K562 (cell line): ENCODE measurements around the gene PTPN11. TPM values are rescaled to one million over a fixed set of nuclear protein-coding genes. Genes with fewer than 3 reads are reported as not detected.
"Not testable (repeated sequence)": the region's sequence is repeated elsewhere in the genome, so short reads cannot be mapped to it uniquely, and the experiment has no call there.

Experiments
- ATAC-seq: fragments of 200-7000 bp; cut with Tn5 transposase; 3 replicates; pipeline ENCODE4 v1.9.1; 2020; ENCODE audit warnings: moderate library complexity
- BruUV-seq: library from RNA; stranded (reverse); fragments of 400-500 nt; replicated peaks from 2 replicates; lab custom pipeline; 2021; lab: Mats Ljungman, UMichigan
- CTCF ChIA-PET: fragments of 300-600 bp; formaldehyde crosslinking; extraction: SDS; loops from one replicate; lab custom pipeline; 2021; ENCODE audit warnings: low intra/inter-chr PET ratio; lab: Yijun Ruan, JAX
- POLR2A ChIA-PET: fragments of 300-600, 350-650 bp; sonication (Branson Sonifier 250); formaldehyde crosslinking; extraction: SDS; loops from one replicate; lab custom pipeline; 2021; ENCODE audit warnings: antibody characterized with exemption, inconsistent platforms; lab: Yijun Ruan, JAX
- DNase-seq, 4 experiments: peaks; one replicate each; pipeline versions ENCODE4 v3.0.0 to v3.0.0-alpha.2; 2011 to 2018; ENCODE audit warnings: low spot score in 3 of 4, mixed read lengths in 3 of 4; ENCODE audit errors: extremely low read depth in 1 of 4
- FAIRE-seq: peaks from 2 replicates; lab custom pipeline; 2011; peaks lifted over from hg19 to GRCh38; lab: Jason Lieb, UNC
- H2AFZ ChIP-seq: 2 replicates; pipeline ENCODE4 v1.6.0; 2011; ENCODE audit warnings: low read depth, low read length, control low read depth, inconsistent platforms
- H3K27ac ChIP-seq: fragments of 200-600 bp; 3 replicates; pipeline ENCODE4 v1.8.0; 2011; ENCODE audit warnings: low read depth, mild to moderate bottlenecking, control low read depth, inconsistent platforms, low read length, moderate library complexity, mixed read lengths; ENCODE audit errors: extremely low read depth
- H3K27me3 ChIP-seq, 2 experiments: fragments of 300-600 bp in 1 of 2; 2 replicates in 1 of 2; 3 replicates in 1 of 2; pipeline versions ENCODE4 v1.6.0 to v1.8.0; 2011; ENCODE audit warnings: inconsistent platforms in 2 of 2, low read length in 2 of 2, mild to moderate bottlenecking in 1 of 2, mixed read lengths in 1 of 2, moderate library complexity in 1 of 2; ENCODE audit not compliant: control insufficient read depth in 2 of 2, insufficient read depth in 2 of 2
- H3K36me3 ChIP-seq: fragments of 300-600 bp; 3 replicates; pipeline ENCODE4 v1.8.0; 2011; ENCODE audit warnings: mild to moderate bottlenecking, low read length, inconsistent platforms; ENCODE audit not compliant: control insufficient read depth, insufficient read depth
- H3K4me1 ChIP-seq, 2 experiments: fragments of 200-600 bp in 1 of 2; replicated peaks in 1 of 2; 2 replicates in 1 of 2; 3 replicates in 1 of 2; pipeline versions ENCODE4 v1.5.1 to v1.8.0; 2011; ENCODE audit warnings: inconsistent platforms in 2 of 2, low read length in 2 of 2, mild to moderate bottlenecking in 1 of 2, mixed read lengths in 1 of 2, moderate library complexity in 1 of 2; ENCODE audit not compliant: control insufficient read depth in 2 of 2, insufficient read depth in 2 of 2
- H3K4me2 ChIP-seq: 2 replicates; pipeline ENCODE4 v1.6.1; 2011; ENCODE audit warnings: low read length, control low read depth, inconsistent platforms, mixed read lengths; ENCODE audit not compliant: insufficient read depth
- H3K4me3 ChIP-seq: fragments of 200-600 bp; sonication (generic), shearing (Covaris generic); 2 replicates; pipeline ENCODE4 v1.5.1; 2016; ENCODE audit warnings: control low read depth, inconsistent platforms
- H3K79me2 ChIP-seq: fragments of 200-600 bp; 3 replicates; pipeline ENCODE4 v1.8.0; 2011; ENCODE audit warnings: low read length, inconsistent platforms; ENCODE audit not compliant: control insufficient read depth, insufficient read depth
- H3K9ac ChIP-seq, 2 experiments: 2 replicates each; pipeline versions ENCODE4 v1.6.0 to v1.6.1; 2011; ENCODE audit warnings: low read depth in 2 of 2, low read length in 2 of 2, control low read depth in 1 of 2, inconsistent platforms in 1 of 2, mild to moderate bottlenecking in 1 of 2, mixed read lengths in 1 of 2; ENCODE audit not compliant: insufficient read depth in 1 of 2
- H3K9me1 ChIP-seq: one replicate; pipeline ENCODE4 v1.6.0; 2011; ENCODE audit warnings: inconsistent platforms, mild to moderate bottlenecking, low read length, moderate library complexity; ENCODE audit not compliant: control insufficient read depth, insufficient read depth
- H3K9me3 ChIP-seq: replicated peaks from 2 replicates; pipeline ENCODE4 v1.5.1; 2011; ENCODE audit warnings: low read depth, low read length, inconsistent platforms; ENCODE audit not compliant: control insufficient read depth, insufficient read depth
- H4K20me1 ChIP-seq: replicated peaks from 2 replicates; pipeline ENCODE4 v1.6.1; 2011; ENCODE audit warnings: low read length, inconsistent platforms, mixed read lengths; ENCODE audit not compliant: control insufficient read depth, insufficient read depth
- JUNB ChIP-seq: fragments of 450-650 bp; formaldehyde crosslinking; conservative IDR thresholded peaks from 2 replicates; pipeline ENCODE4 v1.4.0; 2020; ENCODE audit warnings: mild to moderate bottlenecking
- ZNF121 ChIP-seq: sonication (generic); formaldehyde crosslinking; conservative IDR thresholded peaks from 2 replicates; pipeline ENCODE4 v1.8.0; 2022; ENCODE audit warnings: missing genetic modification reagents
- WGBS: fragments of 100-300 bp; shearing (Covaris generic); methylation state at CpG from one replicate; pipeline ENCODE4 v1.1.6; 2016; ENCODE audit warnings: low coverage, mixed read lengths; ENCODE audit not compliant: insufficient coverage; ENCODE audit errors: missing lambda C conversion rate; 5-methylcytosine and 5-hydroxymethylcytosine counted together
- in situ Hi-C: fragments of 300-500 bp; cut with MboI; formaldehyde crosslinking; loops from 4 replicates; pipeline ENCODE4 v1.15.0; 2018; ENCODE audit warnings: inconsistent platforms, mixed read lengths
- intact Hi-C: fragments of 100-400 bp; cut with micrococcal nuclease; formaldehyde crosslinking; loops from 2 replicates; pipeline ENCODE4 v1.14.2; 2022
- polyA plus RNA-seq, 8 experiments: library from polyadenylated mRNA; depleted of rRNA in 4 of 8; stranded (reverse) in 5 of 8; unstranded in 3 of 8; fragments of >200 nt; fragmentation: Nextera tagmentation in 2 of 8; fragmentation: Illumina TruSeq in 1 of 8; extraction: Ambion mirVana in 2 of 8; extraction: Trizol in 1 of 8; gene quantifications; 2 replicates each; pipeline versions ENCODE4 v1.2.1 to v1.2.3, GENCODE V29; 2011 to 2014; ENCODE audit warnings: inconsistent platforms in 1 of 8, missing spikeins in 1 of 8
- total RNA-seq, 7 experiments: library from RNA; depleted of rRNA in 6 of 7; stranded (reverse); fragments of >200 nt in 6 of 7; fragmentation: Illumina TruSeq in 2 of 7; extraction: Trizol in 2 of 7; gene quantifications; 2 replicates each; pipeline versions ENCODE4 v1.2.1 to v1.2.3, GENCODE V29; 2011 to 2021; ENCODE audit warnings: low replicate concordance in 1 of 7

PTPN11 gene
- total and polyA plus RNA-seq, 9 of the 15 experiments (the other 6 are each of a cell fraction or from before 2014, with no cell fraction given) = 22.5 to 126 (median 79.7) TPM

GRCh38 chr12:112433551-112433950 lies 14.8 kb downstream of the PTPN11 start:
- Histone ChIP-seq H3K4me3 (no peak overlapping the region), H3K36me3 (peaks cover 18% of the 10 kb centered on the region; the same call in 1 of the 3 replicates), H3K27me3 (no peaks in the 10 kb centered on the region), H3K4me2 (no peak overlapping the region), H3K9ac (no peak overlapping the region), H3K79me2 (peaks cover 81% of the 10 kb centered on the region), H3K27ac (no peak overlapping the region), H3K4me1 (0 out of 5 replicates have a peak, but pooled peaks cover 0 to 4% of the 10 kb centered on the region in 2 experiments), H4K20me1 (no peaks in the 10 kb centered on the region), H2AFZ (no peak overlapping the region)
- WGBS = 97% methylated on average over 2 of the region's 2 CpGs
- DNase-seq = no peak
- in situ Hi-C loops = no loop called here
- no peak for FAIRE-seq
- BruUV-seq = no TSS peak
- CTCF ChIA-PET = no interaction called here
- POLR2A ChIA-PET = no interaction called here
- no peak for ATAC-seq
- TF ChIP-seq JUNB (no peak), ZNF121 (CRISPR knock-in tag) (peak; percentile 59)
- TF ChIP-seq, all 486 proteins: peak for 1
- Histone ChIP-seq H3K9me3 (no peaks in the 10 kb centered on the region), H3K9me1 (no peaks in the 10 kb centered on the region)
- intact Hi-C loops = no loop called here

GRCh38 chr12:112438645-112439044 lies 19.9 kb downstream of the PTPN11 start:
- H4K20me1 ChIP-seq, H2AFZ ChIP-seq, DNase-seq, H3K27ac ChIP-seq, H3K4me3 ChIP-seq, H3K4me2 ChIP-seq, intact Hi-C loops, H3K9ac ChIP-seq, CTCF ChIA-PET, ATAC-seq, BruUV-seq, H3K9me1 ChIP-seq, H3K36me3 ChIP-seq, H3K4me1 ChIP-seq, in situ Hi-C loops, FAIRE-seq, H3K27me3 ChIP-seq, H3K9me3 ChIP-seq: not testable (repeated sequence)
- WGBS = 100% methylated on average over 1 of the region's 1 CpG
- TF ChIP-seq ZNF121 (CRISPR knock-in tag) = peak; percentile 85
- peaks cover 51% of the 10 kb centered on the region for H3K79me2 ChIP-seq
- POLR2A ChIA-PET = interaction anchor here (1.1 to 1.3 kb wide), 2 partner anchors 9 to 16 kb away, joined by 3 to 4 read pairs; no protein-coding TSS in a partner anchor
